IMR-90 (cell line): ENCODE data around the gene ZNF423. TPM values are rescaled to one million over a fixed set of nuclear protein-coding genes. Genes with fewer than 3 reads are reported as not detected.

Source experiments
- ATAC-seq: fragments of 200-7000 bp; cut with Tn5 transposase; 2 replicates; pipeline ENCODE4 v1.9.1; 2020; ENCODE audit warnings: low read depth, mild to moderate bottlenecking, moderate library complexity
- BruUV-seq: library from RNA; stranded (reverse); fragments of 400-500 nt; replicated peaks from 2 replicates; lab custom pipeline; 2021; lab: Mats Ljungman, UMichigan
- CTCF ChIA-PET: fragments of 300-600 bp; formaldehyde crosslinking; extraction: SDS; loops from one replicate; lab custom pipeline; 2021; ENCODE audit warnings: antibody characterized with exemption; lab: Yijun Ruan, JAX
- POLR2A ChIA-PET: fragments of 300-600 bp; sonication (Branson Sonifier 250); formaldehyde crosslinking; loops from one replicate; lab custom pipeline; 2022; ENCODE audit warnings: antibody characterized with exemption; ENCODE audit not compliant: unreplicated experiment; lab: Charles Lee
- DNase-seq: peaks from one replicate; pipeline ENCODE4 v3.0.0; 2013
- H2AFZ ChIP-seq: replicated peaks from 2 replicates; pipeline ENCODE3; 2013; ENCODE audit warnings: low read length, mild to moderate bottlenecking; ENCODE audit not compliant: poor library complexity
- H2AK5ac ChIP-seq: 2 replicates; pipeline ENCODE4 v1.6.1; 2013; ENCODE audit warnings: low read depth, low read length, inconsistent platforms
- H2AK9ac ChIP-seq: replicated peaks from 2 replicates; pipeline ENCODE3; 2013; ENCODE audit warnings: mild to moderate bottlenecking, low read depth, low read length, moderate library complexity; ENCODE audit not compliant: poor library complexity
- H2BK120ac ChIP-seq: 2 replicates; pipeline ENCODE4 v1.6.1; 2013; ENCODE audit warnings: low read depth, low read length, inconsistent platforms
- H2BK15ac ChIP-seq: 3 replicates; pipeline ENCODE4 v1.6.1; 2013; ENCODE audit warnings: low read depth, low read length, inconsistent platforms
- H2BK20ac ChIP-seq: 2 replicates; pipeline ENCODE4 v1.6.1; 2013; ENCODE audit warnings: low read depth, mild to moderate bottlenecking, inconsistent platforms, low read length, moderate library complexity
- H2BK5ac ChIP-seq: 2 replicates; pipeline ENCODE4 v1.6.1; 2013; ENCODE audit warnings: mild to moderate bottlenecking, low read depth, low read length, inconsistent platforms; ENCODE audit not compliant: poor library complexity, severe bottlenecking
- H3K14ac ChIP-seq: replicated peaks from 2 replicates; pipeline ENCODE4 v1.6.1; 2013; ENCODE audit warnings: low read depth, low read length, inconsistent platforms
- H3K18ac ChIP-seq: 2 replicates; pipeline ENCODE4 v1.6.1; 2013; ENCODE audit warnings: low read depth, low read length, control low read depth
- H3K23ac ChIP-seq: 2 replicates; pipeline ENCODE4 v1.6.1; 2013; ENCODE audit warnings: low read depth, low read length, inconsistent platforms
- H3K27ac ChIP-seq: 2 replicates; pipeline ENCODE4 v1.5.1; 2013; ENCODE audit warnings: mild to moderate bottlenecking, control low read depth, low read length; ENCODE audit not compliant: insufficient read depth
- H3K27me3 ChIP-seq: 2 replicates; pipeline ENCODE4 v1.6.1; 2013; ENCODE audit warnings: low read length; ENCODE audit not compliant: control insufficient read depth, insufficient read depth
- H3K36me3 ChIP-seq: 2 replicates; pipeline ENCODE4 v1.6.1; 2013; ENCODE audit warnings: low read length, mixed read lengths; ENCODE audit not compliant: control insufficient read depth, insufficient read depth
- H3K4ac ChIP-seq: 2 replicates; pipeline ENCODE4 v1.6.1; 2013; ENCODE audit warnings: low read depth, low read length, inconsistent platforms
- H3K4me1 ChIP-seq: 2 replicates; pipeline ENCODE4 v1.6.1; 2013; ENCODE audit warnings: low read length, mixed read lengths; ENCODE audit not compliant: control insufficient read depth, insufficient read depth
- H3K4me2 ChIP-seq: 2 replicates; pipeline ENCODE4 v1.6.1; 2013; ENCODE audit warnings: low read depth, mild to moderate bottlenecking, control low read depth, low read length, moderate library complexity
- H3K4me3 ChIP-seq: 2 replicates; pipeline ENCODE4 v1.5.1; 2013; ENCODE audit warnings: low read depth, mild to moderate bottlenecking, control low read depth, low read length, moderate library complexity; ENCODE audit not compliant: insufficient read depth
- H3K56ac ChIP-seq: 2 replicates; pipeline ENCODE4 v1.6.1; 2013; ENCODE audit warnings: low read length, inconsistent platforms; ENCODE audit not compliant: insufficient read depth; ENCODE audit errors: extremely low read depth
- H3K79me1 ChIP-seq, 2 experiments: 2 replicates each; pipeline ENCODE4 v1.6.1; 2013; ENCODE audit warnings: low read length in 2 of 2, inconsistent platforms in 1 of 2, low read depth in 1 of 2
- H3K9ac ChIP-seq: 2 replicates; pipeline ENCODE4 v1.6.1; 2013; ENCODE audit warnings: low read depth, low read length, control low read depth
- H3K9me1 ChIP-seq: 2 replicates; pipeline ENCODE4 v1.6.1; 2013; ENCODE audit warnings: low read length, inconsistent platforms; ENCODE audit not compliant: insufficient read depth
- H3K9me3 ChIP-seq: 2 replicates; pipeline ENCODE4 v1.6.1; 2013; ENCODE audit warnings: low read length; ENCODE audit not compliant: control insufficient read depth, insufficient read depth
- H4K20me1 ChIP-seq: 2 replicates; pipeline ENCODE4 v1.6.1; 2013; ENCODE audit warnings: low read length, inconsistent platforms; ENCODE audit not compliant: insufficient read depth
- H4K5ac ChIP-seq: 2 replicates; pipeline ENCODE4 v1.6.1; 2013; ENCODE audit warnings: mild to moderate bottlenecking, low read depth, low read length, control low read depth
- H4K8ac ChIP-seq, 2 experiments: 2 replicates each; pipeline ENCODE4 v1.6.1; 2013; ENCODE audit warnings: low read depth in 2 of 2, low read length in 2 of 2, control low read depth in 1 of 2, inconsistent platforms in 1 of 2
- H4K91ac ChIP-seq: 2 replicates; pipeline ENCODE4 v1.6.1; 2013; ENCODE audit warnings: low read depth, low read length, inconsistent platforms; ENCODE audit not compliant: insufficient read depth
- BHLHE40 ChIP-seq: fragments of 150-350 bp; IDR thresholded peaks from 2 replicates; pipeline ENCODE4 v1.6.1; 2016; ENCODE audit warnings: mild to moderate bottlenecking, low read depth, low read length
- CEBPB ChIP-seq: IDR thresholded peaks from 2 replicates; pipeline ENCODE4 v1.6.1; 2012; ENCODE audit warnings: low read depth, low read length, improper control_type of control experiment
- CHD1 ChIP-seq: IDR thresholded peaks from 2 replicates; pipeline ENCODE4 v1.6.1; 2012; ENCODE audit warnings: low read depth, low read length, improper control_type of control experiment
- ELK1 ChIP-seq: fragments of 150-350 bp; IDR thresholded peaks from 2 replicates; pipeline ENCODE4 v1.6.1; 2016; ENCODE audit warnings: low read depth, mild to moderate bottlenecking, low read length, moderate library complexity, borderline replicate concordance
- FOS ChIP-seq: fragments of 150-350 bp; IDR thresholded peaks from 2 replicates; pipeline ENCODE4 v1.6.1; 2016; ENCODE audit warnings: low read depth, low read length
- MAFK ChIP-seq: IDR thresholded peaks from 2 replicates; pipeline ENCODE4 v1.6.1; 2012; ENCODE audit warnings: low read depth, low read length, improper control_type of control experiment
- MAZ ChIP-seq: IDR thresholded peaks from 2 replicates; pipeline ENCODE4 v1.6.1; 2012; ENCODE audit warnings: low read depth, mild to moderate bottlenecking, low read length, improper control_type of control experiment, moderate library complexity, borderline replicate concordance
- MXI1 ChIP-seq: IDR thresholded peaks from 2 replicates; pipeline ENCODE4 v1.6.1; 2012; ENCODE audit warnings: low read depth, mild to moderate bottlenecking, low read length, moderate library complexity, borderline replicate concordance
- NFE2L2 ChIP-seq: fragments of 150-350 bp; IDR thresholded peaks from 2 replicates; pipeline ENCODE4 v1.6.1; 2016; ENCODE audit warnings: low read depth, mild to moderate bottlenecking, low read length
- RAD21 ChIP-seq: IDR thresholded peaks from 2 replicates; pipeline ENCODE4 v1.6.1; 2012; ENCODE audit warnings: low read length, improper control_type of control experiment
- RCOR1 ChIP-seq: IDR thresholded peaks from 2 replicates; pipeline ENCODE4 v1.6.1; 2012; ENCODE audit warnings: mild to moderate bottlenecking, low read length, improper control_type of control experiment; ENCODE audit not compliant: insufficient replicate concordance
- RFX5 ChIP-seq: IDR thresholded peaks from 2 replicates; pipeline ENCODE4 v1.8.0; 2012; ENCODE audit warnings: low read depth, mild to moderate bottlenecking, low read length, moderate library complexity
- SMC3 ChIP-seq: fragments of 150-350 bp; IDR thresholded peaks from 2 replicates; pipeline ENCODE4 v1.6.1; 2016; ENCODE audit warnings: low read depth, mild to moderate bottlenecking, antibody characterized with exemption, low read length, moderate library complexity
- WGBS, 2 experiments: methylation state at CpG; one replicate each; pipeline versions ENCODE4 v1.1.5 to v1.1.7; 2013; ENCODE audit warnings: missing lambda C conversion rate in 2 of 2; ENCODE audit not compliant: insufficient read length in 1 of 2; ENCODE audit errors: extremely low coverage in 2 of 2; 5-methylcytosine and 5-hydroxymethylcytosine counted together
- dilution Hi-C: fragments of 300-500 bp; cut with HindIII; formaldehyde crosslinking; loops from one replicate; pipeline ENCODE4 v1.14.3; 2018; ENCODE audit warnings: low sequenced_read_pairs; ENCODE audit not compliant: unreplicated experiment
- in situ Hi-C: fragments of 300-500 bp; cut with MboI; formaldehyde crosslinking; loops from 3 replicates; pipeline ENCODE4 v1.14.3; 2019; ENCODE audit warnings: low sequenced_read_pairs, inconsistent platforms, mixed read lengths
- intact Hi-C: fragments of 100-400 bp; cut with micrococcal nuclease; formaldehyde crosslinking; loops from 2 replicates; pipeline ENCODE4 v1.10.0; 2022
- polyA plus RNA-seq, 3 experiments: library from polyadenylated mRNA; depleted of rRNA; stranded (reverse); fragments of >200 nt; gene quantifications; 2 replicates each; pipeline ENCODE4 v1.2.3, GENCODE V29; 2012; ENCODE audit warnings: low replicate concordance in 1 of 3
- total RNA-seq: library from RNA; depleted of rRNA; stranded (reverse); fragments of >200 nt; gene quantifications from 2 replicates; pipeline ENCODE4 v1.2.3, GENCODE V29; 2012
- TF ChIP-seq, protein P1 (sequence below): conservative IDR thresholded peaks from 2 replicates; pipeline ENCODE4 v1.5.1; 2012; ENCODE audit warnings: mild to moderate bottlenecking, low read depth, low read length, improper control_type of control experiment
- TF ChIP-seq, protein P2 (sequence below): fragments of 150-350 bp; IDR thresholded peaks from 2 replicates; pipeline ENCODE4 v1.6.1; 2017; ENCODE audit warnings: mild to moderate bottlenecking, antibody characterized with exemption, low read length, low read depth

The ZNF423 gene
- total and polyA plus RNA-seq, 2 of the 4 experiments (the other 2 are of a cell fraction) = under 0.01 to 0.10 TPM

DNA sequence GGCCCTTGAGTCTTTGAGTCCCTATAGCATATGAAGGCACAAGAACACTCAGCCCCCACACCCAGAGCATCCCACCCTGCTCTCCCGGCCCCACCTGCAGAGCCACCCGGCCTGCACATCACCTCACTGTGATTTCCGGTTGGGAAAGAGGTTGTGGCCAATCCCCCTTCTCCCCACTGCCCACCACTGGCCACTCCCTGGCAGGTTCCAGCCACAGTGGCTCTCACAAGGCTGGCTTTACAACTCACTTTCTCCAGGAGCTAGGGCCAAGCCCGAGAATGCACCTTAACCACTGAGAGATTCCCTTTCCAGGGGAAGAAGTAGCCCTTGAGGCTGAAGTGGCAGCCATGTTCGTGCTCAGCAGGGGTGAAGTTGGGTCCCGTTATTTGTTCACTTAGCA is 358.4 kb downstream of the ZNF423 start:
- in situ Hi-C loops = no loop called here
- Histone ChIP-seq H4K8ac (no peak overlapping the region), H3K9me1 (no peaks in the 10 kb centered on the region), H2BK20ac (no peak overlapping the region), H2AK5ac (no peak overlapping the region), H4K20me1 (no peaks in the 10 kb centered on the region), H2BK120ac (no peak overlapping the region), H3K4ac (no peak overlapping the region), H3K14ac (no peak overlapping the region), H3K79me1 (no peaks in the 10 kb centered on the region), H4K91ac (no peak overlapping the region), H2BK5ac (no peak overlapping the region), H3K4me1 (no peaks in the 10 kb centered on the region), H2AFZ (no peak overlapping the region), H3K56ac (no peak overlapping the region), H2AK9ac (no peak overlapping the region), H3K36me3 (no peaks in the 10 kb centered on the region), H3K9ac (no peak overlapping the region), H3K4me3 (no peak overlapping the region), H3K27ac (no peak overlapping the region), H4K5ac (no peak overlapping the region), H3K9me3 (no peaks in the 10 kb centered on the region), H3K23ac (no peak overlapping the region), H3K4me2 (no peak overlapping the region), H3K27me3 (no peaks in the 10 kb centered on the region; the same call in 1 of the 2 replicates), H3K18ac (no peak overlapping the region), H2BK15ac (no peak overlapping the region)
- dilution Hi-C loops = no loop called here
- TF ChIP-seq, protein P1, sequence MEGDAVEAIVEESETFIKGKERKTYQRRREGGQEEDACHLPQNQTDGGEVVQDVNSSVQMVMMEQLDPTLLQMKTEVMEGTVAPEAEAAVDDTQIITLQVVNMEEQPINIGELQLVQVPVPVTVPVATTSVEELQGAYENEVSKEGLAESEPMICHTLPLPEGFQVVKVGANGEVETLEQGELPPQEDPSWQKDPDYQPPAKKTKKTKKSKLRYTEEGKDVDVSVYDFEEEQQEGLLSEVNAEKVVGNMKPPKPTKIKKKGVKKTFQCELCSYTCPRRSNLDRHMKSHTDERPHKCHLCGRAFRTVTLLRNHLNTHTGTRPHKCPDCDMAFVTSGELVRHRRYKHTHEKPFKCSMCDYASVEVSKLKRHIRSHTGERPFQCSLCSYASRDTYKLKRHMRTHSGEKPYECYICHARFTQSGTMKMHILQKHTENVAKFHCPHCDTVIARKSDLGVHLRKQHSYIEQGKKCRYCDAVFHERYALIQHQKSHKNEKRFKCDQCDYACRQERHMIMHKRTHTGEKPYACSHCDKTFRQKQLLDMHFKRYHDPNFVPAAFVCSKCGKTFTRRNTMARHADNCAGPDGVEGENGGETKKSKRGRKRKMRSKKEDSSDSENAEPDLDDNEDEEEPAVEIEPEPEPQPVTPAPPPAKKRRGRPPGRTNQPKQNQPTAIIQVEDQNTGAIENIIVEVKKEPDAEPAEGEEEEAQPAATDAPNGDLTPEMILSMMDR = no peak
- no peak for TF ChIP-seq SMC3
- TF ChIP-seq MXI1 = no peak
- TF ChIP-seq CEBPB = no peak
- no peak for TF ChIP-seq NFE2L2
- no peak for TF ChIP-seq RFX5
- TF ChIP-seq, protein P2, sequence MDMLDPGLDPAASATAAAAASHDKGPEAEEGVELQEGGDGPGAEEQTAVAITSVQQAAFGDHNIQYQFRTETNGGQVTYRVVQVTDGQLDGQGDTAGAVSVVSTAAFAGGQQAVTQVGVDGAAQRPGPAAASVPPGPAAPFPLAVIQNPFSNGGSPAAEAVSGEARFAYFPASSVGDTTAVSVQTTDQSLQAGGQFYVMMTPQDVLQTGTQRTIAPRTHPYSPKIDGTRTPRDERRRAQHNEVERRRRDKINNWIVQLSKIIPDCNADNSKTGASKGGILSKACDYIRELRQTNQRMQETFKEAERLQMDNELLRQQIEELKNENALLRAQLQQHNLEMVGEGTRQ = no peak
- TF ChIP-seq MAFK = no peak
- TF ChIP-seq CHD1 = no peak
- TF ChIP-seq FOS = no peak
- TF ChIP-seq MAZ = no peak
- no peak for TF ChIP-seq RAD21
- no peak for TF ChIP-seq RCOR1
- TF ChIP-seq BHLHE40 = no peak
- no peak for TF ChIP-seq ELK1
- intact Hi-C loops = no loop called here
- no TSS peak for BruUV-seq
- ChIA-PET POLR2A (no interaction called here), CTCF (no interaction called here)
- ATAC-seq (no peak), DNase-seq (no peak)
- WGBS, 2 experiments = 63% methylated on average over 2 of the region's 6 CpGs; no CpG with 5 or more reads in 1 of the 2 experiments
